Measurements from ENCODE around the gene NAXD. TPM values are rescaled to one million over a fixed set of nuclear protein-coding genes. Genes with fewer than 3 reads are reported as not detected.

NAXD gene
- total and polyA plus RNA-seq, 7 experiments from 2014 or later: 17.2 to 35.4 (median 25.9) TPM

DNA sequence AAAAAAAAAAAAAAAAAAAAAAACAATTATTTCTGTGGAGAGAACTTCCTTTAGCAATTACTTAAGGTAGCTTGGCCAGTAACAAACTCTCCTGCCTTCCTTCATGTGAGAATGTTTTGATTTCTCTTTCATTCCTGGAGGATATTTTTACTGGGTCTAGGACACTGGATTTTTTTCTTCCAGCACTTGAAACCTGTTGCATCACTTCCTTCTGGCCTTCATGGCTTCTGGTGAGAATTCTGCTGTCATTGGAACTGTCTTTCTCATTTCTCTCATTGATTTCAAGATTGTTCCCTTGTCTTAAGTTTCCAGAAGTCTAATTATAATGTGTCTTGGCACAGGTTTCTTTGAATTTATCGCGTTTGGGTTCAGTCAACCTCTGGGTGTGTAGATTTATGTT is 34.5 kb upstream of the NAXD start:
- POLR2A ChIA-PET: no interaction called here
- H3K9me3 Mint-ChIP-seq: peaks cover 0 to 2% (median 0%) of the 10 kb centered on the region in 11 donors
- ATAC-seq (no peak), DNase-seq (no peak)
- Histone ChIP-seq H3K9me3 (ENCODE audit: control insufficient read depth in 2 of 3, low read length in 3 of 3) (no peaks in the 10 kb centered on the region), H3K4me3 (ENCODE audit: low read length) (no peak overlapping the region), H3K27ac (ENCODE audit: low read depth, low read length) (no peak overlapping the region), H3K4me1 (ENCODE audit: control insufficient read depth in 2 of 2, insufficient read depth in 2 of 2, low read length in 2 of 2) (no peaks in the 10 kb centered on the region), H3K36me3 (ENCODE audit: control insufficient read depth in 2 of 3, insufficient read depth in 3 of 3, low read length in 3 of 3) (no peaks in the 10 kb centered on the region), H3K27me3 (ENCODE audit: control insufficient read depth in 2 of 2, insufficient read depth in 2 of 2, low read length in 2 of 2) (no peaks in the 10 kb centered on the region)
- no peaks in the 10 kb centered on the region for H3K36me3 Mint-ChIP-seq
- no peak overlapping the region for H3K27ac Mint-ChIP-seq
- H3K27me3 Mint-ChIP-seq: peaks cover 25 to 51% (median 41%) of the 10 kb centered on the region in 5 donors
- CTCF ChIA-PET: no interaction called here
- H3K4me1 Mint-ChIP-seq: peaks cover 0 to 7% (median 4%) of the 10 kb centered on the region in 7 donors
- H3K4me3 Mint-ChIP-seq: no peak overlapping the region
- intact Hi-C loops (cut with micrococcal nuclease): no loop called here

DNA sequence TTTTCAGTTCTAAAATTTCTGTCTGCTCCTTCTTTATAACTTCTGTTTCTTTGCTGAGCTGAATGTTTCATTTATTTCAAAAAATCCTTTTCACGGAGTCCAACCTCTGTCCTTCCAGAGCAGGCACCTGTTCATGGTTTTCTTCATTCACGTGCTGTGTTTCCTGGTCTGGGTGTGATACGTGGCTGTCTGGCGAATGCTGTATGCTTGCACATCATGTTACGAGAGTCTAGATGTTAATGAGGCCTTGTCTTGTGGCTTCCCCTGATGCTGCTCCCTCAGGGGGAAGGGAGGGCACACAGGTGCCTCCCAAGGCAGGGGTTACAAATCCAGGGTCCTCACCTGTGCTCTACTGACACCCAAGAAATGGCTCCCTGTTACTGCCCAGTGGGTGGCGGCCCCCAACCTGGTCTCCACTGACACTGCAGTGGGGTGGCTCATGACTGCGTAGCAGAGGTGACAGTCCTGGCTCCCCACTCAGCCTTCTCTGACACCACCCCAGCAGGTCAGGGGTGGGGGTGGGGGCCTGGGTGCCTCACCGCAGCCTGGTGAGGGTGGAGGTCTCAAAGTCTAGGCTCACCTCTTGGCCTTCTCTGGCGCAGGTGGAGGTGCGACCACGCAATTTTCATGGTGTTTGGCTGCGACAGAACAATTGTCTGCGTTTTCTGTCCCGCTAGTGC is 33.7 kb upstream of the NAXD start:
- ChIA-PET CTCF (no interaction called here), POLR2A (no interaction called here)
- Mint-ChIP-seq H3K4me3 (no peak overlapping the region), H3K9me3 (peaks cover 0 to 1% (median 0%) of the 10 kb centered on the region in 11 donors), H3K27me3 (peaks cover 20 to 52% (median 41%) of the 10 kb centered on the region in 5 donors), H3K4me1 (peaks cover 0 to 3% (median 0%) of the 10 kb centered on the region in 7 donors), H3K36me3 (no peaks in the 10 kb centered on the region), H3K27ac (no peak overlapping the region)
- H3K4me3 ChIP-seq (ENCODE audit: low read length): no peak overlapping the region
- ATAC-seq (no peak), DNase-seq (no peak)
- no peaks in the 10 kb centered on the region for H3K4me1 ChIP-seq (ENCODE audit: control insufficient read depth in 2 of 2, insufficient read depth in 2 of 2, low read length in 2 of 2)
- H3K27me3 ChIP-seq (ENCODE audit: control insufficient read depth in 2 of 2, insufficient read depth in 2 of 2, low read length in 2 of 2): no peaks in the 10 kb centered on the region
- intact Hi-C loops (cut with micrococcal nuclease): no loop called here
- H3K36me3 ChIP-seq (ENCODE audit: control insufficient read depth in 2 of 3, insufficient read depth in 3 of 3, low read length in 3 of 3): no peaks in the 10 kb centered on the region
- no peak overlapping the region for H3K27ac ChIP-seq (ENCODE audit: low read depth, low read length)
- no peaks in the 10 kb centered on the region for H3K9me3 ChIP-seq (ENCODE audit: control insufficient read depth in 2 of 3, low read length in 3 of 3)

DNA sequence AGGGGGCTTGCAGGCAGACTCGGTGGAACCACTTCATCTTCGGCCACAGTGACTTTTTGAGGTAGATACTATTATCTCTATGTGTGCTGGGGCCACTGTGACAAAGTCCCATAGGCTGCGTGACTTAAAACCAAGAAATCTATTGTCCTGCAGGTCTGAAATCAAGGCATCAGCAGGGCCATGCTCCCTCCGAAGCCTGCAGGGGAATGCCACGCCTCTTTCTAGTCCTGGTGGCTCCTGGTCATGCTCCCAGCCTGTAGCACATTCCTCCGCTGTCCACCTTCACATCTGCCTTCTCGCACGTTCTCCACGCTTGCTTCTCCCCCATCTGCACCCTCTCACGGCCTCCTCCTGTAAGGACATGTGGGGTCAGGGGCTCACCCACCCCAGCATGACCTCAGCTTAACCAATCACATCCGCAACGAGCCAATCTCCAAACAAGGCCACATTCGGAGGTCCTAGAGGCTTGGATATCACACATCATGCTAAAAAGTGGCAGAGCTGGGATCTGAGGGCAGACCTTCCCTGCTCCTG is 32.9 kb upstream of the NAXD start:
- POLR2A ChIA-PET: no interaction called here

DNA sequence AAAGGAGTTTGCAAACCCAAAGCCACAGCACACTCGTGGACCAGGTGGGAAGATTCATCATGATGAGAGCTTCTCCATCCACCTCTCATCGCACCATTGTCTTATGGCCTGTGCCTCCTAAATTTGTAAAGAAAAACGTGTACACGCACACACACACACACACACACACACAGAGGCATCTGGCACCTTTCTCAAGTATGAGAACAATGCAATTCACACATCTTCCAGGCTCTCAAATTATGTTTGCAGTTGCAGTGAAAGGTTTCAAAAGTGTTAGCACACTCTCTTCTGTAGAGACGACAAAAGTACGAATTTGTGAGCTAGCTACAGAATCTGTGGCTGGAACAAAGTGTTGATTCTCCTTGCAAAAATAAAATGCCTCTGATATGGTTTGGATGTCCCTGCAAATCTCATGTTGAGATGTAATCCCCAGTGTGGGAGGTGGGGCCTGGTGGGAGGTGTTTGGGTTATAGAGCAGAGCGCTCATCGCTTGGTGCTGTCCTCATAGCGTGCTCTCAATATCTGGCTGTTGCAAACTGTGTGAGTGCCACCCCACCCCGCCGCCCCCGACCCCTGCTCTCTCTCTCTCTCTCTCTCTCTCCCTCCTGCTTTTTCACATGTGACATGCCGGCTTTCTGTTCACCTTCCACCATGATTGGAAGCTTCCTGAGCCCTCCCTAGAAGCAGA is 32.0 kb upstream of the NAXD start:
- H3K4me3 ChIP-seq (ENCODE audit: low read length): no peak overlapping the region
- no peaks in the 10 kb centered on the region for H3K36me3 Mint-ChIP-seq
- intact Hi-C loops (cut with micrococcal nuclease): no loop called here
- no peaks in the 10 kb centered on the region for H3K9me3 ChIP-seq (ENCODE audit: control insufficient read depth in 2 of 3, low read length in 3 of 3)
- H3K4me3 Mint-ChIP-seq: no peak overlapping the region
- ChIA-PET CTCF (no interaction called here), POLR2A (no interaction called here)
- no peaks in the 10 kb centered on the region for H3K4me1 ChIP-seq (ENCODE audit: control insufficient read depth in 2 of 2, insufficient read depth in 2 of 2, low read length in 2 of 2)
- DNase-seq (no peak), ATAC-seq (no peak)
- H3K27me3 Mint-ChIP-seq: peaks cover 12 to 38% (median 36%) of the 10 kb centered on the region in 5 donors
- no peak overlapping the region for H3K27ac ChIP-seq (ENCODE audit: low read depth, low read length)
- H3K27ac Mint-ChIP-seq: no peak overlapping the region
- no peaks in the 10 kb centered on the region for H3K36me3 ChIP-seq (ENCODE audit: control insufficient read depth in 2 of 3, insufficient read depth in 3 of 3, low read length in 3 of 3)
- H3K4me1 Mint-ChIP-seq: peaks cover 0 to 1% (median 0%) of the 10 kb centered on the region in 7 donors
- no peaks in the 10 kb centered on the region for H3K9me3 Mint-ChIP-seq
- H3K27me3 ChIP-seq (ENCODE audit: control insufficient read depth in 2 of 2, insufficient read depth in 2 of 2, low read length in 2 of 2): no peaks in the 10 kb centered on the region

More for the DNA sequence above, 32.9 kb upstream of the NAXD start:
- intact Hi-C loops (cut with micrococcal nuclease): no loop called here
- no peak overlapping the region for H3K27ac ChIP-seq (ENCODE audit: low read depth, low read length)
- Mint-ChIP-seq H3K27ac (no peak overlapping the region), H3K4me1 (peaks cover 0 to 1% (median 0%) of the 10 kb centered on the region in 7 donors), H3K4me3 (no peak overlapping the region), H3K27me3 (peaks cover 15 to 43% (median 33%) of the 10 kb centered on the region in 5 donors), H3K36me3 (no peaks in the 10 kb centered on the region), H3K9me3 (peaks cover 0 to 1% (median 0%) of the 10 kb centered on the region in 11 donors)
- no peaks in the 10 kb centered on the region for H3K27me3 ChIP-seq (ENCODE audit: control insufficient read depth in 2 of 2, insufficient read depth in 2 of 2, low read length in 2 of 2)
- no peak for DNase-seq
- H3K4me3 ChIP-seq (ENCODE audit: low read length): no peak overlapping the region
- no peak for ATAC-seq
- H3K9me3 ChIP-seq (ENCODE audit: control insufficient read depth in 2 of 3, low read length in 3 of 3): no peaks in the 10 kb centered on the region
- CTCF ChIA-PET: no interaction called here
- no peaks in the 10 kb centered on the region for H3K4me1 ChIP-seq (ENCODE audit: control insufficient read depth in 2 of 2, insufficient read depth in 2 of 2, low read length in 2 of 2)
- no peaks in the 10 kb centered on the region for H3K36me3 ChIP-seq (ENCODE audit: control insufficient read depth in 2 of 3, insufficient read depth in 3 of 3, low read length in 3 of 3)

DNA sequence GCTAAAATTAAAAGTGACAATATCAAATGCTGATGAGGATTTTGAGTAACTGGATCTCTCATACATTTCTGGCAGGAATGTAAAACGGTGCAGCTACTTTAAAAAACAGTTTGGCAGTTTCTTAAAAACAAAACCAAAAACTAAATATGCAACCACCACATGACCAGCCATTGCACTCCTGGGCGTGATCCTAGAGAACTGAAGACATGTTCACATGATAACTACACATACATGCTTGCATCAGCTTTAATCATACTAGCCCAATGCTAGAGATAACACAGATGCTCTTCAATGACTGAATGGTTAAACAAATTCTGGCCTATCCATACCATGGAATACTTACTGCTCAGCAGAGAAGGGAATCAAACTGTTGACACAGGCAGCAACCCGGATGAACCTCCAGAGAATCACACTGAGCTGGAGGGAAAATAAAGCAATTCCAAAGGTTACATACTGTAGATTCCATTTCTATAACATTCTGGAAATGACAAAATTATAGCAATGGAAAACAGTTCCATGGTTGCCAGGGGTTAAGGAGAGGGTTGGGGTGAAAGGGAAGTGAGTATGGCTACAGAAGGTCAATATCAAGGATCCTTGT is 25.5 kb upstream of the NAXD start:
- no peak overlapping the region for H3K4me3 Mint-ChIP-seq
- ChIA-PET POLR2A (interaction anchor here (0.8 kb wide), 1 partner anchor 31 kb away, joined by 8 read pairs; no protein-coding TSS in a partner anchor), CTCF (interaction anchor here (0.7 kb wide), 1 partner anchor 256 kb away, joined by 4 read pairs; no protein-coding TSS in a partner anchor)
- ATAC-seq (no peak), DNase-seq (no peak)
- H3K36me3 Mint-ChIP-seq: no peaks in the 10 kb centered on the region
- Histone ChIP-seq H3K9me3 (ENCODE audit: control insufficient read depth in 2 of 3, low read length in 3 of 3) (no peaks in the 10 kb centered on the region), H3K4me1 (ENCODE audit: control insufficient read depth in 2 of 2, insufficient read depth in 2 of 2, low read length in 2 of 2) (no peaks in the 10 kb centered on the region), H3K36me3 (ENCODE audit: control insufficient read depth in 2 of 3, insufficient read depth in 3 of 3, low read length in 3 of 3) (no peaks in the 10 kb centered on the region), H3K27me3 (ENCODE audit: control insufficient read depth in 2 of 2, insufficient read depth in 2 of 2, low read length in 2 of 2) (no peaks in the 10 kb centered on the region), H3K4me3 (ENCODE audit: low read length) (no peak overlapping the region), H3K27ac (ENCODE audit: low read depth, low read length) (no peak overlapping the region)
- intact Hi-C loops (cut with micrococcal nuclease): loop anchor here in 1 of 2 donors (5.0 to 10.0 kb wide), 3 partner anchors 477 to 635 kb away; no protein-coding TSS in a partner anchor
- peaks cover 0 to 4% (median 0%) of the 10 kb centered on the region in 7 donors for H3K4me1 Mint-ChIP-seq
- no peak overlapping the region for H3K27ac Mint-ChIP-seq
- H3K27me3 Mint-ChIP-seq: peaks cover 0 to 31% (median 14%) of the 10 kb centered on the region in 5 donors
- no peaks in the 10 kb centered on the region for H3K9me3 Mint-ChIP-seq

DNA sequence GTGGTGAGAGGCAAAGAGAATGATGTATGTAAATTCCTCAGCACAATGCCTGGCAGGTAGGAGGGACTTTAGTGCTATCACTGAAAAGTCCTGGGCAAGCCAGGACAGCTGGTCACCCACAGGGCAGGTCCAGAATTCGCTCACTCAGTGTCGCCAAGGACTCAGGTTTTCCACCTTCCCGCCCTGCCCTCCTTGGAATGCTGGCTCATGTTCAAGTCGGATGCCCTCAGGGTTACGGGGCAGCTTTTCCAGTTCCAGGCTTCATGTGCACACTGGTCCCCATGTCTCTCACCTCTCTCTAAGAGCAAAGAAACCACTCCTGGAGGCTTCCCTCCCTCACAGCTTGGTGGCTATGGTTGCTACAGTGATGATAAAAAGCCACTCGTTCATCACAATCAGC is 24.8 kb upstream of the NAXD start:
- DNase-seq (no peak), ATAC-seq (no peak)
- H3K9me3 ChIP-seq (ENCODE audit: control insufficient read depth in 2 of 3, low read length in 3 of 3): no peaks in the 10 kb centered on the region
- H3K9me3 Mint-ChIP-seq: no peaks in the 10 kb centered on the region
- H3K27me3 ChIP-seq (ENCODE audit: control insufficient read depth in 2 of 2, insufficient read depth in 2 of 2, low read length in 2 of 2): no peaks in the 10 kb centered on the region
- H3K27ac ChIP-seq (ENCODE audit: low read depth, low read length): no peak overlapping the region
- no peaks in the 10 kb centered on the region for H3K36me3 Mint-ChIP-seq
- ChIA-PET CTCF (interaction anchor here (0.5 kb wide), 1 partner anchor 312 kb away, joined by 3 read pairs; no protein-coding TSS in a partner anchor), POLR2A (no interaction called here)
- no peak overlapping the region for H3K4me3 Mint-ChIP-seq
- H3K27me3 Mint-ChIP-seq: peaks cover 0 to 30% (median 8%) of the 10 kb centered on the region in 5 donors
- no peak overlapping the region for H3K4me3 ChIP-seq (ENCODE audit: low read length)
- H3K4me1 Mint-ChIP-seq: peaks cover 0 to 4% (median 0%) of the 10 kb centered on the region in 7 donors
- no peaks in the 10 kb centered on the region for H3K4me1 ChIP-seq (ENCODE audit: control insufficient read depth in 2 of 2, insufficient read depth in 2 of 2, low read length in 2 of 2)
- no peaks in the 10 kb centered on the region for H3K36me3 ChIP-seq (ENCODE audit: control insufficient read depth in 2 of 3, insufficient read depth in 3 of 3, low read length in 3 of 3)
- intact Hi-C loops (cut with micrococcal nuclease): loop anchor here in 1 of 2 donors (5.0 to 10.0 kb wide), 2 partner anchors 477 to 634 kb away; no protein-coding TSS in a partner anchor
- no peak overlapping the region for H3K27ac Mint-ChIP-seq

Measured in naive thymus-derived CD4-positive, alpha-beta T cell (primary cell).